H1 (cell line): ENCODE data around the gene TAS1R1. TPM values are rescaled to one million over a fixed set of nuclear protein-coding genes. Genes with fewer than 3 reads are reported as not detected.
A peak's percentile ranks its signal among the peaks of the same experiment; 100 is the strongest.

Experiments used
- CREB1 ChIP-seq: IDR thresholded peaks from 2 replicates; pipeline ENCODE4 v1.6.1; 2012; ENCODE audit warnings: inconsistent platforms
- CTBP2 ChIP-seq: IDR thresholded peaks from 2 replicates; pipeline ENCODE4 v1.7.0; 2011; ENCODE audit warnings: borderline replicate concordance, mild to moderate bottlenecking, moderate library complexity, mixed read lengths, low read length; ENCODE audit not compliant: insufficient read depth, insufficient read length
- CTCF ChIP-seq, 3 experiments: IDR thresholded peaks; 1 replicate in 2 of 3; 2 replicates in 1 of 3; pipeline versions ENCODE4 v1.5.1 to v1.6.1; 2011; ENCODE audit warnings: low read length in 3 of 3, mild to moderate bottlenecking in 3 of 3, inconsistent platforms in 2 of 3, low read depth in 1 of 3, moderate library complexity in 1 of 3; ENCODE audit not compliant: insufficient read depth in 1 of 3; ENCODE audit errors: control extremely low read depth in 1 of 3
- EP300 ChIP-seq, 2 experiments: IDR thresholded peaks; 1 replicate in 1 of 2; 2 replicates in 1 of 2; pipeline ENCODE4 v1.6.1; 2011 to 2012; ENCODE audit warnings: low read depth in 2 of 2, low read length in 2 of 2, mild to moderate bottlenecking in 2 of 2, borderline replicate concordance in 1 of 2, inconsistent platforms in 1 of 2, moderate library complexity in 1 of 2
- EZH2 ChIP-seq: fragments of 200-600 bp; sonication (generic); IDR thresholded peaks from 2 replicates; pipeline ENCODE4 v1.7.1; 2012; ENCODE audit warnings: low read depth, mild to moderate bottlenecking, moderate library complexity, low read length, inconsistent platforms; ENCODE audit not compliant: severe bottlenecking
- KDM4A ChIP-seq: IDR thresholded peaks from one replicate; pipeline ENCODE4 v1.7.1; 2012; ENCODE audit warnings: low read depth, mild to moderate bottlenecking, moderate library complexity, low read length, inconsistent platforms; ENCODE audit not compliant: severe bottlenecking
- MAX ChIP-seq: IDR thresholded peaks from 2 replicates; pipeline ENCODE4 v1.6.1; 2012; ENCODE audit warnings: inconsistent platforms
- NANOG ChIP-seq: IDR thresholded peaks from 2 replicates; pipeline ENCODE4 v1.6.1; 2011; ENCODE audit warnings: low read length, low read depth, mild to moderate bottlenecking, inconsistent platforms; ENCODE audit not compliant: insufficient read depth, poor library complexity, severe bottlenecking
- RAD21 ChIP-seq, 2 experiments: IDR thresholded peaks in 1 of 2; conservative IDR thresholded peaks in 1 of 2; 2 replicates each; pipeline ENCODE4 v1.6.1; 2011; ENCODE audit warnings: low read depth in 2 of 2, low read length in 2 of 2, improper control_type of control experiment in 1 of 2, inconsistent platforms in 1 of 2, mild to moderate bottlenecking in 1 of 2, moderate library complexity in 1 of 2
- RBBP5 ChIP-seq: IDR thresholded peaks from 2 replicates; pipeline ENCODE4 v1.7.1; 2012; ENCODE audit warnings: low read depth, mild to moderate bottlenecking, inconsistent platforms, low read length, moderate library complexity, borderline replicate concordance
- RFX5 ChIP-seq: IDR thresholded peaks from 2 replicates; pipeline ENCODE4 v1.6.1; 2011; ENCODE audit warnings: low read depth, low read length, improper control_type of control experiment, borderline replicate concordance
- RXRA ChIP-seq: IDR thresholded peaks from 2 replicates; pipeline ENCODE4 v1.6.1; 2011; ENCODE audit warnings: low read depth, mild to moderate bottlenecking, low read length, moderate library complexity; ENCODE audit not compliant: insufficient read depth
- SIRT6 ChIP-seq: IDR thresholded peaks from one replicate; pipeline ENCODE4 v1.7.1; 2012; ENCODE audit warnings: low read length, inconsistent platforms
- SIX5 ChIP-seq: IDR thresholded peaks from 2 replicates; pipeline ENCODE4 v1.6.1; 2011; ENCODE audit warnings: mild to moderate bottlenecking, low read depth, low read length
- SP1 ChIP-seq: IDR thresholded peaks from 2 replicates; pipeline ENCODE4 v1.6.1; 2011; ENCODE audit warnings: low read depth, low read length
- TAF1 ChIP-seq: IDR thresholded peaks from 2 replicates; pipeline ENCODE4 v1.6.1; 2011; ENCODE audit warnings: mild to moderate bottlenecking, low read depth, low read length
- TAF7 ChIP-seq: optimal IDR thresholded peaks from 2 replicates; pipeline ENCODE3; 2011; ENCODE audit warnings: low read depth, mild to moderate bottlenecking, inconsistent platforms, low read length, moderate library complexity, borderline replicate concordance
- TBP ChIP-seq: IDR thresholded peaks from 2 replicates; pipeline ENCODE4 v1.6.1; 2011; ENCODE audit warnings: low read depth, low read length, improper control_type of control experiment
- TEAD4 ChIP-seq: IDR thresholded peaks from 2 replicates; pipeline ENCODE4 v1.6.1; 2012; ENCODE audit warnings: low read depth, low read length, inconsistent platforms, mixed read lengths
- polyA plus RNA-seq, 7 experiments: library from polyadenylated mRNA; depleted of rRNA in 3 of 7; stranded (reverse) in 5 of 7; unstranded in 2 of 7; fragments of >200 nt in 5 of 7; fragments of 200-250 nt in 2 of 7; gene quantifications; 1 replicate in 5 of 7; 2 replicates in 1 of 7; 4 replicates in 1 of 7; pipeline versions ENCODE4 v1.2.1 to v1.2.3, GENCODE V29; 2011 to 2013; ENCODE audit warnings: missing spikeins in 2 of 7, mixed read lengths in 2 of 7
- total RNA-seq: library from RNA; stranded (reverse); fragmentation: NEBNext Ultra II Directional; extraction: Animal tissue kit (Norgen Biotek cat#: 25700); gene quantifications from 2 replicates; pipeline ENCODE4 v1.2.1, GENCODE V29; 2021

The TAS1R1 gene
- total and polyA plus RNA-seq, 2 of the 8 experiments (the other 6 are each of a cell fraction or from before 2014, with no cell fraction given) = 0.26 TPM; not detected in 1

- TF ChIP-seq CTBP2 = no peak
- TF ChIP-seq RBBP5 = peak; percentile 61; the same call in 1 of the 2 replicates
- TF ChIP-seq EZH2 = no peak
- TF ChIP-seq MAX = peak; percentile 7; the same call in 1 of the 2 replicates
- TF ChIP-seq SIRT6 = no peak
- peak; percentile 69 for TF ChIP-seq CREB1
- TF ChIP-seq KDM4A = peak; percentile 47
- TF ChIP-seq RFX5 = no peak
- TF ChIP-seq TAF1 = peak; percentile 76
- no peak; the same call in 1 of the 2 replicates for TF ChIP-seq SP1
- TF ChIP-seq EP300 (IDR thresholded peaks at IDR 0.05; ENCODE audit: borderline replicate concordance in 1 of 2, low read depth in 2 of 2, low read length in 2 of 2) = 0 out of 3 replicates have a peak, but pooled peaks of 1 of the 2 experiments have one; percentile 13
- TF ChIP-seq SIX5 = no peak
- no peak for TF ChIP-seq TEAD4
- no peak for TF ChIP-seq RAD21 (IDR thresholded peaks at IDR 0.05 in 1 of 2, conservative IDR thresholded peaks at IDR 0.05 in 1 of 2; ENCODE audit: low read depth in 2 of 2, low read length in 2 of 2)
- peak; percentile 34 for TF ChIP-seq NANOG
- TF ChIP-seq CTCF (IDR thresholded peaks at IDR 0.05; ENCODE audit: control extremely low read depth in 1 of 3, insufficient read depth in 1 of 3, low read depth in 1 of 3, low read length in 3 of 3) = peak in 1 of 3 experiments; percentile 38; a peak in 2 of 4 replicates
- TF ChIP-seq TAF7 = peak; percentile 86
- peak; percentile 34; the same call in 1 of the 2 replicates for TF ChIP-seq TBP
- no peak for TF ChIP-seq RXRA
Observed at GRCh38 chr1:6624710-6625583, 69.8 kb downstream of the TAS1R1 start, which contains the start of gene THAP3 (continued).
